Gastrocnemius medialis (tissue), 4 donors: ENCODE results near the gene EPS15.

ENCODE experiments used
- CTCF ChIP-seq, 5 experiments: fragments of 450-650 bp in 3 of 5; fragments of 200-600 bp in 2 of 5; sonication (generic) in 2 of 5; IDR thresholded peaks in 4 of 5; conservative IDR thresholded peaks in 1 of 5; 1 replicate in 4 of 5; 2 replicates in 1 of 5; pipeline ENCODE4 v1.5.1; 2016 to 2019; ENCODE audit warnings: antibody characterized with exemption in 5 of 5, mild to moderate bottlenecking in 3 of 5, moderate library complexity in 3 of 5
- POLR2A ChIP-seq, 2 donors: fragments of 450-650 bp; IDR thresholded peaks; one replicate each; pipeline ENCODE4 v1.6.1; 2017; ENCODE audit warnings: antibody characterized with exemption in 2 of 2, mild to moderate bottlenecking in 2 of 2, moderate library complexity in 2 of 2

- TF ChIP-seq CTCF (IDR thresholded peaks at IDR 0.05 in 4 of 5, conservative IDR thresholded peaks at IDR 0.05 in 1 of 5) (no peak), POLR2A (IDR thresholded peaks at IDR 0.05) (no peak)
Observed at GRCh38 chr1:51416910-51417309, 102.2 kb downstream of the EPS15 start.
